Measurements from ENCODE around the gene CDC20B.

Gene CDC20B

GRCh38 chr5:55063220-55063863, 109.6 kb downstream of the CDC20B start:
- Histone ChIP-seq H3K4me1 (ENCODE audit: control insufficient read depth, low read depth, low read length) (no peaks in the 10 kb centered on the region), H2BK120ac (ENCODE audit: low read depth, low read length) (no peak overlapping the region), H4K5ac (ENCODE audit: low read length) (no peak overlapping the region), H3K27me3 (ENCODE audit: insufficient read depth, low read length, poor library complexity) (no peaks in the 10 kb centered on the region), H2BK15ac (replicated peaks; ENCODE audit: low read depth) (no peak overlapping the region), H3K4me3 (ENCODE audit: low read length) (no peak overlapping the region), H2AK5ac (ENCODE audit: low read length) (no peak overlapping the region), H3K27ac (ENCODE audit: low read depth, low read length) (no peak overlapping the region), H3K23ac (ENCODE audit: low read length) (no peak overlapping the region), H3K79me1 (ENCODE audit: low read length) (no peaks in the 10 kb centered on the region), H3K9ac (ENCODE audit: low read length) (no peak overlapping the region), H3K4ac (ENCODE audit: low read depth, low read length) (no peak overlapping the region), H3K79me2 (ENCODE audit: control insufficient read depth, insufficient read depth, low read length) (no peaks in the 10 kb centered on the region), H4K8ac (ENCODE audit: low read depth, low read length) (no peak overlapping the region), H3K36me3 (ENCODE audit: control insufficient read depth, insufficient read depth, low read length) (no peaks in the 10 kb centered on the region), H3K18ac (ENCODE audit: low read length) (no peak overlapping the region), H3K4me2 (ENCODE audit: low read length) (no peak overlapping the region), H2BK5ac (ENCODE audit: low read length) (no peak overlapping the region), H3K56ac (ENCODE audit: low read length) (no peak overlapping the region)
- WGBS (ENCODE audit: extremely low coverage, insufficient coverage, low lambda C conversion rate), result no CpG with 5 or more reads among the region's 5 CpGs
- DNase-seq, result no peak

Small RNA genes within 50 kb of the gene (small RNA-seq; reads per million reads assigned to genes)
- gene MIR449A (ENCODE audit: insufficient read depth) (3.0 reads per million, percentile 46 among the genes with 10 or more reads in this experiment), gene MIR449B (ENCODE audit: insufficient read depth) (1.8 reads per million, percentile 8 among the genes with 10 or more reads in this experiment), gene MIR449C (ENCODE audit: insufficient read depth) (20.2 reads per million, percentile 91 among the genes with 10 or more reads in this experiment)
